ENCODE data around the gene PRSS22. TPM values are rescaled to one million over a fixed set of nuclear protein-coding genes. Genes with fewer than 3 reads are reported as not detected.

The PRSS22 gene
- total RNA-seq, 1 donor from 2014 or later = not detected

DNA sequence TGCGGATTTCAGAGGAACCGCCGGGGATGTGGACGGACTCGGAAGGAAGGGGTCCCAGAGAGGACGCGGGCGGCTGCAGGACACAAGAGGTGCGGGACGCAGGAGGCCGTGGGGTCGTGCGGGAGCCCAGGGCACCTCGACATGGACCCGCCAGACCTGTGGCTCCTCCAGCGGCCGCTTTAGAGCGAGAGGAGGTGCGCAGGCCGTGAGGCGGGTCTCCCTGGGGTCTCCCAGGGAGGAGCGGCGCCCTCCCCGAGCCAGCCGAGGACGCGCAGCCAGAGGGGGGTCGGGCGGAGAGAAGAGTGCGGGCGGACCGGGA is 46.9 kb upstream of the PRSS22 start:
- H3K4me3 Mint-ChIP-seq = peak overlapping the region; percentile 91
- peak overlapping the region; percentile 72 for H3K27ac Mint-ChIP-seq
- TF ChIP-seq, protein P1, sequence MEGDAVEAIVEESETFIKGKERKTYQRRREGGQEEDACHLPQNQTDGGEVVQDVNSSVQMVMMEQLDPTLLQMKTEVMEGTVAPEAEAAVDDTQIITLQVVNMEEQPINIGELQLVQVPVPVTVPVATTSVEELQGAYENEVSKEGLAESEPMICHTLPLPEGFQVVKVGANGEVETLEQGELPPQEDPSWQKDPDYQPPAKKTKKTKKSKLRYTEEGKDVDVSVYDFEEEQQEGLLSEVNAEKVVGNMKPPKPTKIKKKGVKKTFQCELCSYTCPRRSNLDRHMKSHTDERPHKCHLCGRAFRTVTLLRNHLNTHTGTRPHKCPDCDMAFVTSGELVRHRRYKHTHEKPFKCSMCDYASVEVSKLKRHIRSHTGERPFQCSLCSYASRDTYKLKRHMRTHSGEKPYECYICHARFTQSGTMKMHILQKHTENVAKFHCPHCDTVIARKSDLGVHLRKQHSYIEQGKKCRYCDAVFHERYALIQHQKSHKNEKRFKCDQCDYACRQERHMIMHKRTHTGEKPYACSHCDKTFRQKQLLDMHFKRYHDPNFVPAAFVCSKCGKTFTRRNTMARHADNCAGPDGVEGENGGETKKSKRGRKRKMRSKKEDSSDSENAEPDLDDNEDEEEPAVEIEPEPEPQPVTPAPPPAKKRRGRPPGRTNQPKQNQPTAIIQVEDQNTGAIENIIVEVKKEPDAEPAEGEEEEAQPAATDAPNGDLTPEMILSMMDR (IDR thresholded peaks at IDR 0.05) = no peak
- no peaks in the 10 kb centered on the region for H3K27me3 Mint-ChIP-seq
- H3K36me3 Mint-ChIP-seq (ENCODE audit: low read depth) = peaks cover 2% of the 10 kb centered on the region
- H3K9me3 Mint-ChIP-seq = no peaks in the 10 kb centered on the region
- ChIA-PET POLR2A (interaction anchor here (0.6 to 1.7 kb wide), 5 partner anchors 11 to 128 kb away, joined by 3 to 19 read pairs (median 4); partner anchors contain the start of genes ELOB and FLYWCH2), CTCF (no interaction called here)
- intact Hi-C loops (cut with micrococcal nuclease) = loop anchor here (1.0 to 10.0 kb wide), 8 partner anchors 7 to 370 kb away; partner anchors contain the start of genes CEMP1, HCFC1R1, PDPK1 and THOC6
- H3K4me1 Mint-ChIP-seq = peaks cover 23% of the 10 kb centered on the region
- ATAC-seq (ENCODE audit: low read depth) (no peak), DNase-seq (no peak)

DNA sequence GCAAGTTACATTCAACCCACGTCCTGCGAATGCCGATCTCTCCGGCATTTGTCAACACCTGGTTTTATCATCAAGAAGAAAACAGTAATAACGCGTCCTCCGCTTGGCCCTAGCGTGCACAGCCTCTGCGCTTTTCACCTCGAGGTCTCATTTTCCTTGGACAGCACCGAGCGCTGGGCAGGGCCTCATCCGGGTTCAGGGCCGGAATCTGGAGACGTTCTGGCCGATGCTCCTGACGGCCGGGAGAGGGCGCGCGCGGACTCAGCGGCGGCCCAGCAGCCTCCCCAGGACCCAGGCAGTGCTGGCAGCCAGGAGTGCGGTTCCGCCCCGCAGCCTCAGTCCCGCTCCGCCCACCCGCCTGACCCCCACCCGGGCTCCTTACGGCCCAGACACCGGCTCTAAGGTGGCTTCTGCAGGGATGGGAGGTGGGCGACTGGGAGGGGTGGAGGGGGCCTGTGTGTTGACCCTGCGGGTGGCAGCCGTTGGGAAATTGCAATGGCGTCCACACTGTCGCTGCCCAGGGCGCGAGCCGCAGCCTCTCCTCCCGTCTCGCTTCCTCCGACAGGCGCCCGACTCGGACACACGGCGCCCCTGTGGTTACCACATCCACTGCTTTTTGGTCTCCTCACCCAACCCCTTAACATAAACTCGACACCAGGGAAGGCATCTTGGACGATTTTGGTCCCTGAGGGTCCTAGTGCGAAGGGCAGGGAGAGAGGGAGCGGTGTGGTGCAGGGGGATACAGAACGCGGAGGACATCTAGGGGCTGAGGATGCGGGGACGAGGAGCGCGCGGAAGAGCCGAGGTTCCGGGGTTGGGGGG is 46.3 kb upstream of the PRSS22 start:
- Mint-ChIP-seq H3K27ac (peak overlapping the region; percentile 72), H3K27me3 (no peaks in the 10 kb centered on the region), H3K4me1 (peaks cover 23% of the 10 kb centered on the region), H3K36me3 (ENCODE audit: low read depth) (peaks cover 2% of the 10 kb centered on the region), H3K4me3 (peak overlapping the region; percentile 91), H3K9me3 (no peaks in the 10 kb centered on the region)
- TF ChIP-seq, protein P1 (IDR thresholded peaks at IDR 0.05) = peak; percentile 91
- peak; percentile 72 for DNase-seq
- ATAC-seq (ENCODE audit: low read depth) = peak; percentile 59
- POLR2A ChIA-PET = no interaction called here
- intact Hi-C loops (cut with micrococcal nuclease) = loop anchor here (1.0 to 10.0 kb wide), 4 partner anchors 8 to 370 kb away; partner anchors contain the start of genes CEMP1 and PDPK1
- CTCF ChIA-PET = interaction anchor here (0.9 kb wide), 1 partner anchor 20 kb away, joined by 4 read pairs; no protein-coding TSS in a partner anchor

DNA sequence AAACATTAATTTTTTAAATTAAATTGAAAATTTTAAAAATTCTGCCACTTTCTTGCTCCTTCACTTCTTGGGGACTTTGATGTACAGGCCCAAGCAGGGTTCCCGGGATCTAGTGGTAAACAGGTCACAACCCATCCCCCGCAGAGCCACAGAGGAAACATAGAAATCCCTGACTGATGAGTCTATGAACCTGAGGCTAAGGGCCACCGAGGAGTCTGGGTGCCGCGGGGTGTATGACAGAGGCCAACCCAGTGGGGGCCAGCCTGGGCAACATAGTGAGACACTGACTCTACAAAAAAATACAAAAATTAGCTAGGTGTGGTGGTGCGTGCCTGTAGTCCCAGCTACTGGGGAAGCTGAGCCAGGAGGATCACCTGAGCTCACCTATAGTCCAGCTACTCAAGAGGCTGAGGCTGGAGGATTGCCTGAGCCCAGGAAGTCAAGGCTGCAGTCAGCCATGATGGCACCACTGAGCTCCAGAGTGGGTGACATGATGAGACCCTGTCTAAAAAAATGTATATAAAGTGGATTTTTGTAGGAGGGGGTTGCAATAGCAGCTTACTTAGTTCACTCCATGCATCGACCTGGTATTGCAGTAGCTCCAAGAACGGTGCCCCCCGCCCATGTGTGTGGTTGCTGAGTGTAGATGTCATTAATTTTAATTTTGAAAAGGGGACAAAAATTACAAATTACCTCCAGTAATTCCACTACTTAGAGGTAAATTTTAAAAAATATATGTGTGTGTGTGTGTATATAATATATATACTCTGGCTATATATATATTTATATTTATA is 44.6 kb upstream of the PRSS22 start:
- Mint-ChIP-seq H3K36me3 (ENCODE audit: low read depth) (peaks cover 2% of the 10 kb centered on the region), H3K4me3 (no peak overlapping the region), H3K4me1 (peaks cover 30% of the 10 kb centered on the region), H3K27ac (no peak overlapping the region), H3K9me3 (no peaks in the 10 kb centered on the region), H3K27me3 (no peaks in the 10 kb centered on the region)
- intact Hi-C loops (cut with micrococcal nuclease) = loop anchor here (10.0 kb wide), 1 partner anchor 368 kb away; the partner anchor contains the start of genes CEMP1 and PDPK1
- no peak for DNase-seq
- ATAC-seq (ENCODE audit: low read depth) = no peak
- POLR2A ChIA-PET = interaction anchor here (0.7 kb wide), 1 partner anchor 20 kb away, joined by 3 read pairs; the partner anchor contains the start of gene FLYWCH2
- TF ChIP-seq, protein P1 (IDR thresholded peaks at IDR 0.05) = no peak
- CTCF ChIA-PET = no interaction called here

DNA sequence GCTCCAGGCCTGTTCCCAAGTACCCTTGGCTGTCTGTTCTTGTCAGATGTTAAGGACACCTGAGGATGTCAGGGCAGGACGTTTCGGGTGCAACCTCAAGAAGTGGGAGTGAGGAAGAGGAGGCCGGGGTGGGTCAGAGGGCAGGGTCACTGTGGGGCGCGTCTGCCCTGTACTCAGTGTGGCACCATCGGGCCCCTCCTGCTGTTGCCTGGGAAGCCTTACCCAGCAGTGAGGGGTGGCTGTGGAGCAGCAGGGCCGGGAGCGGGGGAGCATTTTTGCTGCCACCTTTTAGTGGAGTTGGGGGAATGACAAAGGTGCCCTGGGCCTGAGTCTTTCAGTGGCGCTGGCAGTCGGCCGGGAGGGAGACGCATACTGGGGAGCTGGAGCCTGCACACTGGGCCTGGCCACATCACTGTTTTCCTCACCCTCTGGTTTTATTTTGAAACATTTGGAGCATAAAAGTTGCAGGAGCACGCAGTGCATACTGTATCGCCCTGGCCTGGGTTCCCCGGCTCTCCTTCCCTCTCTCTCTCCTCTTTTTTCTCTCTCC is 42.6 kb upstream of the PRSS22 start:
- Mint-ChIP-seq H3K27me3 (no peaks in the 10 kb centered on the region), H3K27ac (no peak overlapping the region), H3K4me3 (no peak overlapping the region), H3K4me1 (peaks cover 22% of the 10 kb centered on the region), H3K9me3 (no peaks in the 10 kb centered on the region), H3K36me3 (ENCODE audit: low read depth) (peaks cover 2% of the 10 kb centered on the region)
- intact Hi-C loops (cut with micrococcal nuclease) = loop anchor here (10.0 kb wide), 1 partner anchor 366 kb away; the partner anchor contains the start of genes CEMP1 and PDPK1
- TF ChIP-seq, protein P1 (IDR thresholded peaks at IDR 0.05) = no peak
- ChIA-PET POLR2A (no interaction called here), CTCF (no interaction called here)
- ATAC-seq (ENCODE audit: low read depth) (no peak), DNase-seq (no peak)
